SK-N-MC (cell line): ENCODE measurements around the gene BIRC7.

ENCODE experiments used
- EZH2 ChIP-seq: fragments of 200-600 bp; sonication (generic); IDR thresholded peaks from one replicate; pipeline ENCODE4 v1.6.1; 2017; ENCODE audit warnings: antibody characterized with exemption
- POLR2AphosphoS5 ChIP-seq: IDR thresholded peaks from 2 replicates; pipeline ENCODE4 v1.6.1; 2012; ENCODE audit warnings: mild to moderate bottlenecking, low read depth, low read length, borderline replicate concordance

DNA sequence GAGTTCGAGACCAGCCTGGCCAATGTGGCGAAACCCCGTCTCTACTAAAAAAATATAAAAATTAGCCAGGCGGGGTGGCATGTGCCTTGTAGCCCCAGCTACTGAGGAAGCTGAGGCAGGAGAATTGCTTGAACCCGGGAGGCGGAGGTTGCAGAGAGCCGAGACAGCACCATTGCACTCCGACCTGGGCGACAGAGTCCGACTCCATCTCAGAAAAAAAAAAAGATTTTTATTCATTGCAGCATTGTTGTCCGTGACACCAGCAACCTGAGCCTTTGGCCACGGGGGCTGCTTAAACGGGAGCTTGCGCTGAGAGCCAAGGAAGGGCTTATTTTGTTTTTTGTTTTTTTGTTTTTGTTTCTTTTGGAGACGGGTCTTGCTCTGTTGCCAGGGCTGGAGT lies 44.2 kb downstream of the BIRC7 start:
- TF ChIP-seq EZH2 (no peak), POLR2AphosphoS5 (no peak)
